SK-N-SH (cell line): Measurements from ENCODE around the gene PXDC1. TPM values are rescaled to one million over a fixed set of nuclear protein-coding genes. Genes with fewer than 3 reads are reported as not detected.

Experiments
- CTCF ChIA-PET: fragments of 300-600, 350-600 bp; formaldehyde crosslinking; extraction: SDS; loops from one replicate; lab custom pipeline; 2021; lab: Yijun Ruan, JAX
- POLR2A ChIA-PET: fragments of 350-600 bp; sonication (Branson Sonifier 250); formaldehyde crosslinking; extraction: SDS; loops from one replicate; lab custom pipeline; 2020; ENCODE audit warnings: antibody characterized with exemption, inconsistent platforms; lab: Yijun Ruan, JAX
- DNase-seq: peaks from one replicate; pipeline ENCODE4 v3.0.0; 2012
- H2AFZ ChIP-seq: fragments of 200-600 bp; sonication (generic); 2 replicates; pipeline ENCODE4 v1.8.1; 2016; ENCODE audit warnings: antibody characterized with exemption, mild to moderate bottlenecking, low read depth
- H3F3A ChIP-seq: fragments of 200-600 bp; sonication (generic); replicated peaks from 2 replicates; pipeline ENCODE3; 2016; ENCODE audit warnings: antibody characterized with exemption, mild to moderate bottlenecking; ENCODE audit not compliant: insufficient read depth
- H3K27ac ChIP-seq, 2 experiments: fragments of 200-500 bp in 1 of 2; fragments of 200-600 bp in 1 of 2; sonication (Bioruptor generic) in 1 of 2; sonication (generic), shearing (Covaris generic) in 1 of 2; 2 replicates each; pipeline versions ENCODE4 v1.5.1 to v1.6.1; 2014 to 2016; ENCODE audit warnings: low read depth in 2 of 2, inconsistent platforms in 1 of 2, low read length in 1 of 2, mild to moderate bottlenecking in 1 of 2, mixed read lengths in 1 of 2
- H3K27me3 ChIP-seq: fragments of 200-600 bp; sonication (generic), shearing (Covaris generic); 2 replicates; pipeline ENCODE4 v1.6.1; 2016; ENCODE audit warnings: mixed run types; ENCODE audit not compliant: insufficient read depth
- H3K36me3 ChIP-seq, 2 experiments: fragments of 200-500 bp in 1 of 2; fragments of 200-600 bp in 1 of 2; sonication (Bioruptor generic) in 1 of 2; sonication (generic) in 1 of 2; replicated peaks in 1 of 2; 2 replicates each; pipeline versions ENCODE3 to v1.5.1; 2014 to 2016; ENCODE audit warnings: low read length in 1 of 2, mild to moderate bottlenecking in 1 of 2; ENCODE audit not compliant: insufficient read depth in 2 of 2, control insufficient read depth in 1 of 2
- H3K4me1 ChIP-seq, 2 experiments: fragments of 200-500 bp in 1 of 2; fragments of 200-600 bp in 1 of 2; sonication (Bioruptor generic) in 1 of 2; sonication (generic), shearing (Covaris generic) in 1 of 2; 2 replicates each; pipeline versions ENCODE4 v1.5.1 to v1.6.1; 2014 to 2016; ENCODE audit warnings: low read depth in 1 of 2, low read length in 1 of 2, mixed run types in 1 of 2; ENCODE audit not compliant: insufficient read depth in 2 of 2, control insufficient read depth in 1 of 2
- H3K4me2 ChIP-seq: fragments of 200-600 bp; sonication (generic), shearing (Covaris generic); 2 replicates; pipeline ENCODE4 v1.6.1; 2017; ENCODE audit warnings: mixed run types
- H3K4me3 ChIP-seq, 2 experiments: fragments of 200-500 bp in 1 of 2; fragments of 200-600 bp in 1 of 2; sonication (Bioruptor generic) in 1 of 2; sonication (generic), shearing (Covaris generic) in 1 of 2; 2 replicates each; pipeline versions ENCODE4 v1.5.1 to v1.8.1; 2014 to 2016; ENCODE audit warnings: low read depth in 2 of 2, inconsistent platforms in 1 of 2, low read length in 1 of 2, mild to moderate bottlenecking in 1 of 2, mixed read lengths in 1 of 2, moderate library complexity in 1 of 2
- H3K79me2 ChIP-seq: fragments of 200-600 bp; sonication (generic); 2 replicates; pipeline ENCODE4 v1.8.1; 2017; ENCODE audit warnings: mild to moderate bottlenecking; ENCODE audit not compliant: insufficient read depth
- H3K9ac ChIP-seq: fragments of 200-600 bp; sonication (generic); 2 replicates; pipeline ENCODE4 v1.6.1; 2017; ENCODE audit warnings: mixed run types
- H3K9me2 ChIP-seq: fragments of 200-600 bp; sonication (generic); 2 replicates; pipeline ENCODE4 v1.6.1; 2017; ENCODE audit warnings: mixed run types
- H3K9me3 ChIP-seq: fragments of 200-600 bp; sonication (generic); 2 replicates; pipeline ENCODE4 v1.6.1; 2017; ENCODE audit warnings: mixed run types, mild to moderate bottlenecking, moderate library complexity
- H4K20me1 ChIP-seq: fragments of 200-600 bp; sonication (generic); 2 replicates; pipeline ENCODE4 v1.6.1; 2017; ENCODE audit warnings: mild to moderate bottlenecking, mixed run types; ENCODE audit not compliant: insufficient read depth
- EZH2phosphoT487 ChIP-seq: fragments of 200-600 bp; sonication (generic); IDR thresholded peaks from 2 replicates; pipeline ENCODE4 v1.6.1; 2017; ENCODE audit warnings: low read depth, mixed run types, mild to moderate bottlenecking, antibody characterized with exemption, moderate library complexity, borderline replicate concordance
- FOSL2 ChIP-seq: IDR thresholded peaks from 2 replicates; pipeline ENCODE4 v1.4.0; 2012; ENCODE audit warnings: low read depth, mild to moderate bottlenecking, moderate library complexity, borderline replicate concordance
- FOXJ3 ChIP-seq: sonication (generic); formaldehyde crosslinking; IDR thresholded peaks from 2 replicates; pipeline ENCODE4 v1.5.1; 2020; ENCODE audit warnings: mild to moderate bottlenecking, missing genetic modification reagents
- IRF3 ChIP-seq: fragments of 150-350 bp; IDR thresholded peaks from 2 replicates; pipeline ENCODE4 v1.6.1; 2016; ENCODE audit warnings: mild to moderate bottlenecking, low read depth, low read length
- JUND ChIP-seq: IDR thresholded peaks from 2 replicates; pipeline ENCODE4 v1.4.0; 2012
- MEF2A ChIP-seq: IDR thresholded peaks from 2 replicates; pipeline ENCODE4 v1.4.0; 2012; ENCODE audit warnings: low read depth, borderline replicate concordance
- MXI1 ChIP-seq: IDR thresholded peaks from 2 replicates; pipeline ENCODE4 v1.6.1; 2012; ENCODE audit warnings: mild to moderate bottlenecking, low read depth, low read length, improper control_type of control experiment
- NFIC ChIP-seq: IDR thresholded peaks from 2 replicates; pipeline ENCODE4 v1.4.0; 2012; ENCODE audit warnings: borderline replicate concordance
- PBX3 ChIP-seq: IDR thresholded peaks from 2 replicates; pipeline ENCODE4; 2012
- POLR2AphosphoS5 ChIP-seq: IDR thresholded peaks from 2 replicates; pipeline ENCODE4 v1.6.1; 2012; ENCODE audit warnings: low read depth, low read length
- RCOR1 ChIP-seq: fragments of 150-350 bp; IDR thresholded peaks from 2 replicates; pipeline ENCODE4 v1.6.1; 2017; ENCODE audit warnings: antibody characterized with exemption, low read length
- SMC3 ChIP-seq: IDR thresholded peaks from 2 replicates; pipeline ENCODE4 v1.6.1; 2012; ENCODE audit warnings: low read depth, low read length, improper control_type of control experiment
- TCF12 ChIP-seq: IDR thresholded peaks from 2 replicates; pipeline ENCODE4 v1.4.0; 2012
- TEAD4 ChIP-seq: IDR thresholded peaks from 2 replicates; pipeline ENCODE4 v1.4.0; 2012; ENCODE audit warnings: mild to moderate bottlenecking, borderline replicate concordance; ENCODE audit not compliant: insufficient read depth
- YY1 ChIP-seq: IDR thresholded peaks from 2 replicates; pipeline ENCODE4 v1.4.0; 2012; ENCODE audit warnings: low read depth, mild to moderate bottlenecking
- WGBS: methylation state at CpG from one replicate; pipeline ENCODE4 v1.1.6; 2017; ENCODE audit warnings: low lambda C conversion rate; 5-methylcytosine and 5-hydroxymethylcytosine counted together
- polyA plus RNA-seq, 3 experiments: library from polyadenylated mRNA; depleted of rRNA; stranded (reverse); fragments of >200 nt; gene quantifications; 2 replicates each; pipeline ENCODE4 v1.2.3, GENCODE V29; 2012

PXDC1 gene
- polyA plus RNA-seq, 1 of the 3 experiments (the other 2 are of a cell fraction) = 14.1 TPM

GRCh38 chr6:3797231-3798054, 45.9 kb upstream of the PXDC1 start (continued):
- no peak for TF ChIP-seq MEF2A
- peak; percentile 43; the same call in 1 of the 2 replicates for TF ChIP-seq NFIC
- TF ChIP-seq TCF12 = peak; percentile 63
- TF ChIP-seq JUND = peak; percentile 75
- peak; percentile 50; the same call in 1 of the 2 replicates for TF ChIP-seq PBX3
- no peak for TF ChIP-seq RCOR1
- TF ChIP-seq YY1 = no peak
- TF ChIP-seq FOXJ3 (CRISPR knock-in tag) = no peak
- peak; percentile 78 for TF ChIP-seq TEAD4
- TF ChIP-seq FOSL2 = peak; percentile 81; the same call in 1 of the 2 replicates
- TF ChIP-seq POLR2AphosphoS5 = no peak
- no peak for TF ChIP-seq IRF3
- no peak for TF ChIP-seq MXI1
- no peak for TF ChIP-seq SMC3

GRCh38 chr6:3796719-3797041, 45.2 kb upstream of the PXDC1 start:
- POLR2A ChIA-PET = no interaction called here
- H3K4me2 ChIP-seq = no peak overlapping the region
- H4K20me1 ChIP-seq = no peaks in the 10 kb centered on the region
- no peaks in the 10 kb centered on the region for H3K79me2 ChIP-seq
- no peak for TF ChIP-seq EZH2phosphoT487
- TF ChIP-seq TCF12 = no peak
- TF ChIP-seq NFIC = no peak
- no peak for TF ChIP-seq TEAD4
- TF ChIP-seq, all 33 proteins: peak for 0
- Histone ChIP-seq H3K9me2 (no peaks in the 10 kb centered on the region), H3K27me3 (no peaks in the 10 kb centered on the region), H3K4me1 (peaks cover 3 to 13% of the 10 kb centered on the region in 2 experiments; a peak in 3 of 4 replicates), H2AFZ (no peak overlapping the region), H3F3A (peaks cover 15% of the 10 kb centered on the region), H3K36me3 (no peaks in the 10 kb centered on the region), H3K9me3 (no peaks in the 10 kb centered on the region), H3K27ac (peak overlapping the region in 1 of 2 experiments; percentile 84; a peak in 2 of 4 replicates), H3K9ac (no peak overlapping the region), H3K4me3 (no peak overlapping the region)
- no peak for DNase-seq
- CTCF ChIA-PET = interaction anchor here (0.8 to 2.6 kb wide), 3 partner anchors 10 to 38 kb away, joined by 3 to 6 read pairs (median 3); no protein-coding TSS in a partner anchor
- WGBS = 98% methylated on average over 2 of the region's 2 CpGs
